HEK293 (cell line): ENCODE results near the gene RCSD1.

Experiments used
- BCL11A ChIP-seq: fragments of 450-650 bp; formaldehyde crosslinking; IDR thresholded peaks from 2 replicates; pipeline ENCODE4 v1.5.1; 2016; ENCODE audit warnings: low read depth, missing biosample characterization, missing genetic modification characterization
- OSR2 ChIP-seq: fragments of 450-650 bp; formaldehyde crosslinking; IDR thresholded peaks from 2 replicates; pipeline ENCODE4 v1.5.1; 2016; ENCODE audit warnings: missing biosample characterization, missing genetic modification characterization
- SCRT1 ChIP-seq: fragments of 450-650 bp; formaldehyde crosslinking; IDR thresholded peaks from 2 replicates; pipeline ENCODE4 v1.5.1; 2016; ENCODE audit warnings: missing biosample characterization, missing genetic modification characterization, borderline replicate concordance
- TRIM28 ChIP-seq: IDR thresholded peaks from 2 replicates; pipeline ENCODE4 v1.6.1; 2011; ENCODE audit warnings: low read length, control low read depth, borderline replicate concordance
- ZFP69B ChIP-seq: fragments of 450-650 bp; formaldehyde crosslinking; IDR thresholded peaks from 2 replicates; pipeline ENCODE4 v1.5.1; 2016; ENCODE audit warnings: missing biosample characterization, missing genetic modification characterization
- ZNF132 ChIP-seq: fragments of 450-650 bp; formaldehyde crosslinking; IDR thresholded peaks from 2 replicates; pipeline ENCODE4 v1.5.1; 2017; ENCODE audit warnings: missing biosample characterization, missing genetic modification characterization, borderline replicate concordance
- ZNF239 ChIP-seq: fragments of 450-650 bp; formaldehyde crosslinking; IDR thresholded peaks from 2 replicates; pipeline ENCODE4 v1.5.1; 2016; ENCODE audit warnings: missing biosample characterization, missing genetic modification characterization
- ZNF354C ChIP-seq: fragments of 450-650 bp; formaldehyde crosslinking; IDR thresholded peaks from 2 replicates; pipeline ENCODE4 v1.5.1; 2016; ENCODE audit warnings: missing biosample characterization, missing genetic modification characterization, low read depth, borderline replicate concordance
- TF ChIP-seq, protein P1 (sequence below): fragments of 450-650 bp; formaldehyde crosslinking; IDR thresholded peaks from 2 replicates; pipeline ENCODE4 v1.5.1; 2016; ENCODE audit warnings: missing biosample characterization, missing genetic modification characterization
- TF ChIP-seq, protein P2 (sequence below): sonication (generic); formaldehyde crosslinking; IDR thresholded peaks from 2 replicates; pipeline ENCODE4 v1.8.1; 2022; ENCODE audit warnings: mild to moderate bottlenecking, moderate library complexity, missing genetic modification reagents
- TF ChIP-seq, protein P3 (sequence below): fragments of 450-650 bp; formaldehyde crosslinking; IDR thresholded peaks from 2 replicates; pipeline ENCODE4 v1.5.1; 2017; ENCODE audit warnings: missing biosample characterization, mild to moderate bottlenecking, missing genetic modification characterization, moderate library complexity

DNA sequence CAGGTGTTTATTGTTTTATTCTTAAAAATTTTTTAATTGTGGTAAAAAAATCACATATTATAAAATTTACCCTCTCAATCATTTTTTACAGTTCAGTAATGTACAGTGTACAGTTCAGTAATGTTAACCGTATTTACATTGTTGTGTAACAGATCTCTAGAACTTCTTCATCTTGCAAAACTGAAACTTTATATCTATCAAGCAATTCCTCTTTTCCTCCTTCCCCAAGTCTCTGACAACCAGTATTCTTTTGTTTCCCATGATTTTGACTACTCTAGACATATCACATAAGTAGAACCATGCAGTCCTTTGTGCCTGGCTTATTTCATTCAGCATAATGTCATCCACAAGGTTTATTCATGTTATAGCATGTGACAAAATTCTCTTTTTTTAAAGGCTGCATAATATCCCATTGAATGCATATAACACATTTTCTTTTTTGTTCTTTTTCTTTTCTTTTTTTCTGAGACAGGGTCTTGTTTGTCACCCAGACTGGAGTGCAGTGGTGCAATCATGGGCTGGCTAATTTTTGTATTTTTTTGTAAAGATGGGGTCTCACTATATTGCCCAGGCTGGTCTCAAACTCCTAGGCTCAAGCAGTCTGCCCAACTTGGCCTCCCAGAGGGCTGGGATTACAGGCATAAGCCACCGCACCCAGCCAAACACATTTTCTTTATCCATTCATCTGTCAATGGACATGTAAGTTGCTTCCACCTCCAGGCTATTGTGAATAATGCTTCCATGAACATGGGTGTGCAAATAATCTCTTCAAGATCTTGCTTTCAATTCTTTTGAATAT, 17.2 kb upstream of the RCSD1 start:
- no peak for TF ChIP-seq BCL11A (tag by site-specific recombination)
- TF ChIP-seq ZNF354C (tag by site-specific recombination), result no peak
- no peak for TF ChIP-seq OSR2 (tag by site-specific recombination)
- no peak for TF ChIP-seq ZNF239 (tag by site-specific recombination)
- TF ChIP-seq, protein P1, sequence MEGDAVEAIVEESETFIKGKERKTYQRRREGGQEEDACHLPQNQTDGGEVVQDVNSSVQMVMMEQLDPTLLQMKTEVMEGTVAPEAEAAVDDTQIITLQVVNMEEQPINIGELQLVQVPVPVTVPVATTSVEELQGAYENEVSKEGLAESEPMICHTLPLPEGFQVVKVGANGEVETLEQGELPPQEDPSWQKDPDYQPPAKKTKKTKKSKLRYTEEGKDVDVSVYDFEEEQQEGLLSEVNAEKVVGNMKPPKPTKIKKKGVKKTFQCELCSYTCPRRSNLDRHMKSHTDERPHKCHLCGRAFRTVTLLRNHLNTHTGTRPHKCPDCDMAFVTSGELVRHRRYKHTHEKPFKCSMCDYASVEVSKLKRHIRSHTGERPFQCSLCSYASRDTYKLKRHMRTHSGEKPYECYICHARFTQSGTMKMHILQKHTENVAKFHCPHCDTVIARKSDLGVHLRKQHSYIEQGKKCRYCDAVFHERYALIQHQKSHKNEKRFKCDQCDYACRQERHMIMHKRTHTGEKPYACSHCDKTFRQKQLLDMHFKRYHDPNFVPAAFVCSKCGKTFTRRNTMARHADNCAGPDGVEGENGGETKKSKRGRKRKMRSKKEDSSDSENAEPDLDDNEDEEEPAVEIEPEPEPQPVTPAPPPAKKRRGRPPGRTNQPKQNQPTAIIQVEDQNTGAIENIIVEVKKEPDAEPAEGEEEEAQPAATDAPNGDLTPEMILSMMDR (tag by site-specific recombination), result no peak
- no peak for TF ChIP-seq ZNF132 (tag by site-specific recombination)
- TF ChIP-seq, protein P2, sequence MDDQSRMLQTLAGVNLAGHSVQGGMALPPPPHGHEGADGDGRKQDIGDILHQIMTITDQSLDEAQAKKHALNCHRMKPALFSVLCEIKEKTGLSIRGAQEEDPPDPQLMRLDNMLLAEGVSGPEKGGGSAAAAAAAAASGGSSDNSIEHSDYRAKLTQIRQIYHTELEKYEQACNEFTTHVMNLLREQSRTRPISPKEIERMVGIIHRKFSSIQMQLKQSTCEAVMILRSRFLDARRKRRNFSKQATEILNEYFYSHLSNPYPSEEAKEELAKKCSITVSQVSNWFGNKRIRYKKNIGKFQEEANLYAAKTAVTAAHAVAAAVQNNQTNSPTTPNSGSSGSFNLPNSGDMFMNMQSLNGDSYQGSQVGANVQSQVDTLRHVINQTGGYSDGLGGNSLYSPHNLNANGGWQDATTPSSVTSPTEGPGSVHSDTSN, result no peak
- no peak for TF ChIP-seq TRIM28
- TF ChIP-seq SCRT1 (tag by site-specific recombination), result no peak
- TF ChIP-seq, protein P3, sequence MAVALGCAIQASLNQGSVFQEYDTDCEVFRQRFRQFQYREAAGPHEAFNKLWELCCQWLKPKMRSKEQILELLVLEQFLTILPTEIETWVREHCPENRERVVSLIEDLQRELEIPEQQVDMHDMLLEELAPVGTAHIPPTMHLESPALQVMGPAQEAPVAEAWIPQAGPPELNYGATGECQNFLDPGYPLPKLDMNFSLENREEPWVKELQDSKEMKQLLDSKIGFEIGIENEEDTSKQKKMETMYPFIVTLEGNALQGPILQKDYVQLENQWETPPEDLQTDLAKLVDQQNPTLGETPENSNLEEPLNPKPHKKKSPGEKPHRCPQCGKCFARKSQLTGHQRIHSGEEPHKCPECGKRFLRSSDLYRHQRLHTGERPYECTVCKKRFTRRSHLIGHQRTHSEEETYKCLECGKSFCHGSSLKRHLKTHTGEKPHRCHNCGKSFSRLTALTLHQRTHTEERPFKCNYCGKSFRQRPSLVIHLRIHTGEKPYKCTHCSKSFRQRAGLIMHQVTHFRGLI, result no peak
- TF ChIP-seq ZFP69B (tag by site-specific recombination), result no peak
